Parathyroid adenoma (tissue), 2 donors: ENCODE measurements around the gene TRAF4.
A peak's percentile ranks its signal among the peaks of the same experiment; 100 is the strongest.

ENCODE experiments used
- H2AFZ ChIP-seq: fragments of 300-600 bp; sonication (generic); one replicate; pipeline ENCODE4 v1.7.0; 2017; ENCODE audit warnings: antibody characterized with exemption, mild to moderate bottlenecking
- H3K27ac ChIP-seq: fragments of 300-600 bp; sonication (generic); one replicate; pipeline ENCODE4 v1.7.0; 2017
- H3K27me3 ChIP-seq: fragments of 300-600 bp; sonication (generic); one replicate; pipeline ENCODE4 v1.7.0; 2017; ENCODE audit warnings: low read length; ENCODE audit not compliant: control insufficient read depth, insufficient read depth
- H3K36me3 ChIP-seq: fragments of 300-600 bp; sonication (generic); one replicate; pipeline ENCODE4 v1.7.0; 2017; ENCODE audit warnings: low read length; ENCODE audit not compliant: control insufficient read depth, insufficient read depth
- H3K4me1 ChIP-seq: fragments of 300-600 bp; sonication (generic); one replicate; pipeline ENCODE4 v1.7.0; 2017; ENCODE audit warnings: control low read depth
- H3K4me2 ChIP-seq: fragments of 300-600 bp; sonication (generic); one replicate; pipeline ENCODE4 v1.7.0; 2017; ENCODE audit warnings: low read length
- H3K4me3 ChIP-seq: fragments of 300-600 bp; sonication (generic); one replicate; pipeline ENCODE4 v1.7.0; 2017; ENCODE audit warnings: low read depth, low read length
- H3K79me2 ChIP-seq: fragments of 300-600 bp; sonication (generic); one replicate; pipeline ENCODE4 v1.7.0; 2017; ENCODE audit warnings: control low read depth
- H3K9ac ChIP-seq: fragments of 300-600 bp; sonication (generic); one replicate; pipeline ENCODE4 v1.7.0; 2017; ENCODE audit warnings: mild to moderate bottlenecking
- H3K9me3 ChIP-seq: fragments of 300-600 bp; sonication (generic); one replicate; pipeline ENCODE4 v1.7.0; 2017; ENCODE audit warnings: low read length; ENCODE audit not compliant: control insufficient read depth
- TF ChIP-seq, protein P1 (sequence below): fragments of 300-600 bp; sonication (generic); IDR thresholded peaks from one replicate; pipeline ENCODE4 v1.7.0; 2017; ENCODE audit warnings: antibody characterized with exemption, mild to moderate bottlenecking
- donor health status: primary hyperparathyroidism.

Gene TRAF4

DNA sequence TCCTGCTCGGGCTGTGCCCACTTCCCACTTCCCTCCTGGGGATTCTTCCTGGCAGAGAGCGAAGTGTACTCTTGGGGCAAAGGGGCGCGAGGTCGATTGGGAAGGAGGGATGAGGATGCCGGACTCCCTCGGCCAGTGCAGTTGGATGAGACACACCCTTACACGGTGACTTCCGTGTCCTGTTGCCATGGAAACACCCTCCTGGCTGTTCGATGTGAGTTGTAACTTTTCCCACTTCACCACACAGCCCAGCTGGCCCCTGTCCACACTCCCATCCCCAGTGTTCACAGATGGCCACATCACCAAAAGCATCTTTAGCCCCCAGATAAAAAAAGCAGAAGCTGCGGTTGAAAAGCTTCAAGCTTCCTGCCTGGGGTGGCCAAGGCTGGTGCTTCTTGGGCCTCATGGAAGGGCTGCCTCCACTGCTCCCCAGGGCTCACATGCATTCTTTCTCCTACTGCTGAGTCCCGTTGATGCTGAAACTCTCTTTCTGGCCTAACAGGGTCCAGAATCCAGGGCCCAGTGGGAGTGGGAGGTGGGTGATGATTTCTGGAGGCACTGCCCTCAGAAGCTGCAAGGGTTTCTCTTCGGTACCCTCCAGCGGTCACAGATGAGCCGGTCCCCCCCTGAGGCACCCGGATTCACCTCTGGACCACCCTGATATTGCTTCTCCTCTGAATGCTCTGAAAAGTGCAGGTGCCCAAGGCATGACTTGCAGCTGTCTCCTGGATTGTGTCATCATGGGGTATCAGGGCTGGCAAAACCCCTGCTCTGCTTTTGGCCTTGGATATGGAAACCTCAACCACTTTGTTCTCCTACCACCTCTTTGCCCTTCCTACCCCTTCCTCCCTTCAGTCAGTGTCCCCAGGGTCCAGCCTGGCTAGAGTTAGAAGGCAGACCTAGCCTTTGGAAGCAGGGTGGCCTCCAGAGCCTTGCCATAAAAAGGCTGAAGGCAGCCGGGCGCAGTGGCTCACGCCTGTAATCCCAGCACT, 2.2 kb upstream of the TRAF4 start:
- Histone ChIP-seq H3K79me2 (no peaks in the 10 kb centered on the region), H3K36me3 (no peaks in the 10 kb centered on the region), H3K27me3 (no peaks in the 10 kb centered on the region), H3K4me1 (peaks cover 11% of the 10 kb centered on the region), H3K27ac (no peak overlapping the region), H3K4me2 (no peak overlapping the region), H3K9ac (no peak overlapping the region), H3K9me3 (no peaks in the 10 kb centered on the region), H3K4me3 (no peak overlapping the region), H2AFZ (no peak overlapping the region)
- TF ChIP-seq, protein P1, sequence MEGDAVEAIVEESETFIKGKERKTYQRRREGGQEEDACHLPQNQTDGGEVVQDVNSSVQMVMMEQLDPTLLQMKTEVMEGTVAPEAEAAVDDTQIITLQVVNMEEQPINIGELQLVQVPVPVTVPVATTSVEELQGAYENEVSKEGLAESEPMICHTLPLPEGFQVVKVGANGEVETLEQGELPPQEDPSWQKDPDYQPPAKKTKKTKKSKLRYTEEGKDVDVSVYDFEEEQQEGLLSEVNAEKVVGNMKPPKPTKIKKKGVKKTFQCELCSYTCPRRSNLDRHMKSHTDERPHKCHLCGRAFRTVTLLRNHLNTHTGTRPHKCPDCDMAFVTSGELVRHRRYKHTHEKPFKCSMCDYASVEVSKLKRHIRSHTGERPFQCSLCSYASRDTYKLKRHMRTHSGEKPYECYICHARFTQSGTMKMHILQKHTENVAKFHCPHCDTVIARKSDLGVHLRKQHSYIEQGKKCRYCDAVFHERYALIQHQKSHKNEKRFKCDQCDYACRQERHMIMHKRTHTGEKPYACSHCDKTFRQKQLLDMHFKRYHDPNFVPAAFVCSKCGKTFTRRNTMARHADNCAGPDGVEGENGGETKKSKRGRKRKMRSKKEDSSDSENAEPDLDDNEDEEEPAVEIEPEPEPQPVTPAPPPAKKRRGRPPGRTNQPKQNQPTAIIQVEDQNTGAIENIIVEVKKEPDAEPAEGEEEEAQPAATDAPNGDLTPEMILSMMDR: no peak

DNA sequence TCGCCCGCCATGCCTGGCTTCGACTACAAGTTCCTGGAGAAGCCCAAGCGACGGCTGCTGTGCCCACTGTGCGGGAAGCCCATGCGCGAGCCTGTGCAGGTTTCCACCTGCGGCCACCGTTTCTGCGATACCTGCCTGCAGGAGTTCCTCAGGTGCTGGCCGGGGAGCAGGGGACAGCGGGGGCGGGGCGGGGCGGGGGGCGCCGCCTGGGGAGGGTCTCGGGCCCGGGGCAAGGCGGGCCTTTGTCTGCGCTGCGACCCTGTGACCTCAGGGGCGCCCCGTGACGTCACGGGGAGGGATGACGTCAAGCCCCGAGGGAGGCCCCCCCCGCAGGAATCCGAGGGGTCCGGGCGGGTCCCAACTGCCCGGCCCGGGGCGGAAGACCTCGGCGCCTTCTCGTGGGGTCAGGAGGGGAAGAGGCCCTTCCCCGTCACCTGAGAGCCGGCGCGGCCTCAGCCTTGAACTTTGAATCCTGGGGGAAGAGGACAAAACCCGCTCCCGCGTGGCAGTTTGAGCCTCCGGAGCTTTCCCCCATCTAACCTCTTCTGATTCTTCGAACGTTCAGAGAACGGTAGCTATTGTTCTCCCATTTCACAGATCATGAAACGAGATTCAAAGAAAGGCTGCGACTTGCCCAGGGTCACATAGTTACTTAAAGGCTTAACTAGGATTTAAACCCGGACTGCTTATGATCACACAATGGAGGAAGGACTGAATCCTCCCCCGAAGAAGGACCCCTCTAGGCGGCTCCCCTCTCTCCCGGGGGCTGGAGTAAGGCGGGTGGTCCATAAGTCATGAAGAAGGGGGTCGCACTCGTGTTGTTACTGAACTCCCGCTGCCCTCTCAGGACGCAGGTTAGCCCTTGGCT, 527 bp downstream of the TRAF4 start:
- TF ChIP-seq, protein P1: no peak
- Histone ChIP-seq H3K9me3 (no peaks in the 10 kb centered on the region), H3K36me3 (no peaks in the 10 kb centered on the region), H3K4me3 (peak overlapping the region; percentile 83), H3K27me3 (no peaks in the 10 kb centered on the region), H3K79me2 (no peaks in the 10 kb centered on the region), H3K27ac (peak overlapping the region; percentile 70), H3K4me2 (peak overlapping the region; percentile 67), H2AFZ (peak overlapping the region; percentile 61), H3K9ac (no peak overlapping the region), H3K4me1 (peaks cover 17% of the 10 kb centered on the region)

DNA sequence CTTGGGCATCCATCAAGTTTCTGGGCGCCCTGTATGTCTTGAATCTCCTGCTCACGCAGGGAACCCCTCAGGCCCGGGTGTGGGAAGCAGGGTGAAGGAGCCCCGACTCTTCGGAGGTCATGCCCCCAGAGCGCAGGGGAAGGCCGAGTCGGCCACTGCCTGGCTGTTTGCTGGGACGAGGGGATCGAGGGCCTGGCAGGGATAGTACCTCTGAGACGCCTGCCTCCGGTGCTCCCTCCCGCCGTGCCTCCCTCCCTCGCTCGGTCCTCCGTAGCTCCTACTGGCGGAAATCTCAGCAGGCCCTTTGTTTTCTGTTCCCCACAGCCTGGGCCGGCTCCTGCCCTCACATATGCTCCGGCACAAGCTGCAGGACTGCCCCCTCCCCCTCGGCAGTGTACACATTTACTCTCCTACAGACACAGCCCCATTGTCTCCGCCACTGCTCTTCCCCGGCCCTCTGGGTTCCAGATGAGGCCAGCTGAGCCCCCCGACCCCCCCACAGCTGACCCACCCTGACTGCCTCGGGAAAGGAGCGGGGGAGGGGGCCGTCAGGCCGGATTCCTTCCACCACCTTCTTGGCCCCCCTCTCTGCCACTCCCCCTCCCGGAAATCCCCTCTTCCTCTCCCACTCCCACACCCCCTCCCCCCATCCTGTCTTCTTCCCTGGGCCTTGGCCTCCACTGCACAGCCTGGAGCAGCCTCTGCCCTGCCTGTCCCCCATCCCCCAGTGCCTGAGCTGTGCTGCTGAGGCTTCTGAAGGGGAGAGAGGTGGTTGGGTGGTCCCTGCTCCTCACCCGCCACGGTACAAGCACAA, 1.4 kb downstream of the TRAF4 start:
- Histone ChIP-seq H3K4me2 (peak overlapping the region; percentile 65), H3K36me3 (no peaks in the 10 kb centered on the region), H2AFZ (peak overlapping the region; percentile 32), H3K79me2 (no peaks in the 10 kb centered on the region), H3K4me1 (peaks cover 22% of the 10 kb centered on the region), H3K27me3 (no peaks in the 10 kb centered on the region), H3K4me3 (peak overlapping the region; percentile 83), H3K9ac (no peak overlapping the region), H3K9me3 (no peaks in the 10 kb centered on the region), H3K27ac (peak overlapping the region; percentile 70)
- TF ChIP-seq, protein P1: no peak

DNA sequence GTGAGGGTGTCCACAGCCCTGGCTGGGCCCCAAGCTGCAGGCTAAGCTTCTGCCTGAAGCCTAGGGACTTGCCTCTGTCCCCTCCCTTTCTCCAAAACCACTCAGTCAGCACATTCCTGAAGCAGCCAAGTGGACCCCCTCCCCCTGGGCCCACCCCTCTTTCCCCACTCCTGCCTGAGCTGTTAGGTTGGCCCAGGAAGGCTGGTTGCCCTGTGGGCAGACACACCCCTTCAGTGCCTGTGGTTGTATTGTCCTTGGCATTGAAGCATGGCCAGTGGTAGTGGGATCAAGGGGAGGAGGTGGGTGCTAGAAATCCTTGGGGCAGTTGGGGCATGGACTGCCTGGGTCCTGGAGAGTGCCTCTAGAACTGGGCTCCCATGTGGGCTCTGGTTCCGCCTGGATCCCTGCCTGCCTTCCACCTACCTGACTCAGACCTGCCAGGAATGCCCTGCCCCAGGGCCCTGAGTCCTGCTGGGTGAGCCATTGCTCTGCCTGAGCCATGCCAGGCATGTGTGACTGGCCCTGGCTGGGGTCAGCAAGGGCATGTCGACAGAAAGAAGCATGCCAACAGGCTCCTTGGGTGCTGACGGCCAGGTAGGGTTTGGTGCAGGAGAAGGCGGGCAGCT, 2.1 kb downstream of the TRAF4 start:
- no peak overlapping the region for H3K9ac ChIP-seq
- H3K4me2 ChIP-seq: peak overlapping the region; percentile 65
- peaks cover 3% of the 10 kb centered on the region for H3K79me2 ChIP-seq
- H3K27ac ChIP-seq: peak overlapping the region; percentile 70
- H3K36me3 ChIP-seq: no peaks in the 10 kb centered on the region
- H3K4me3 ChIP-seq: peak overlapping the region; percentile 83
- TF ChIP-seq, protein P1: no peak
- peaks cover 23% of the 10 kb centered on the region for H3K4me1 ChIP-seq
- H3K27me3 ChIP-seq: no peaks in the 10 kb centered on the region
- H3K9me3 ChIP-seq: no peaks in the 10 kb centered on the region
- H2AFZ ChIP-seq: peak overlapping the region; percentile 32
